ENCODE measurements around the gene G3BP1.

GRCh38 chr5:151771259-151772028, at the start of gene G3BP1:
- no peak for TF ChIP-seq EP300 (IDR thresholded peaks at IDR 0.05; ENCODE audit: borderline replicate concordance)
- TF ChIP-seq ZBTB7A (IDR thresholded peaks at IDR 0.05; ENCODE audit: low read depth), result no peak
- TF ChIP-seq, protein P1, sequence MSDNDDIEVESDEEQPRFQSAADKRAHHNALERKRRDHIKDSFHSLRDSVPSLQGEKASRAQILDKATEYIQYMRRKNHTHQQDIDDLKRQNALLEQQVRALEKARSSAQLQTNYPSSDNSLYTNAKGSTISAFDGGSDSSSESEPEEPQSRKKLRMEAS (IDR thresholded peaks at IDR 0.05), result peak; percentile 98
- peak; percentile 73 for TF ChIP-seq TAF1 (IDR thresholded peaks at IDR 0.05; ENCODE audit: low read depth)
- TF ChIP-seq, protein P2, sequence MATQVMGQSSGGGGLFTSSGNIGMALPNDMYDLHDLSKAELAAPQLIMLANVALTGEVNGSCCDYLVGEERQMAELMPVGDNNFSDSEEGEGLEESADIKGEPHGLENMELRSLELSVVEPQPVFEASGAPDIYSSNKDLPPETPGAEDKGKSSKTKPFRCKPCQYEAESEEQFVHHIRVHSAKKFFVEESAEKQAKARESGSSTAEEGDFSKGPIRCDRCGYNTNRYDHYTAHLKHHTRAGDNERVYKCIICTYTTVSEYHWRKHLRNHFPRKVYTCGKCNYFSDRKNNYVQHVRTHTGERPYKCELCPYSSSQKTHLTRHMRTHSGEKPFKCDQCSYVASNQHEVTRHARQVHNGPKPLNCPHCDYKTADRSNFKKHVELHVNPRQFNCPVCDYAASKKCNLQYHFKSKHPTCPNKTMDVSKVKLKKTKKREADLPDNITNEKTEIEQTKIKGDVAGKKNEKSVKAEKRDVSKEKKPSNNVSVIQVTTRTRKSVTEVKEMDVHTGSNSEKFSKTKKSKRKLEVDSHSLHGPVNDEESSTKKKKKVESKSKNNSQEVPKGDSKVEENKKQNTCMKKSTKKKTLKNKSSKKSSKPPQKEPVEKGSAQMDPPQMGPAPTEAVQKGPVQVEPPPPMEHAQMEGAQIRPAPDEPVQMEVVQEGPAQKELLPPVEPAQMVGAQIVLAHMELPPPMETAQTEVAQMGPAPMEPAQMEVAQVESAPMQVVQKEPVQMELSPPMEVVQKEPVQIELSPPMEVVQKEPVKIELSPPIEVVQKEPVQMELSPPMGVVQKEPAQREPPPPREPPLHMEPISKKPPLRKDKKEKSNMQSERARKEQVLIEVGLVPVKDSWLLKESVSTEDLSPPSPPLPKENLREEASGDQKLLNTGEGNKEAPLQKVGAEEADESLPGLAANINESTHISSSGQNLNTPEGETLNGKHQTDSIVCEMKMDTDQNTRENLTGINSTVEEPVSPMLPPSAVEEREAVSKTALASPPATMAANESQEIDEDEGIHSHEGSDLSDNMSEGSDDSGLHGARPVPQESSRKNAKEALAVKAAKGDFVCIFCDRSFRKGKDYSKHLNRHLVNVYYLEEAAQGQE (IDR thresholded peaks at IDR 0.05; ENCODE audit: low read depth), result no peak
- peak; percentile 64; the same call in 1 of the 2 replicates for TF ChIP-seq YY1 (IDR thresholded peaks at IDR 0.05; ENCODE audit: low read depth)
- peak; percentile 69; the same call in 1 of the 2 replicates for TF ChIP-seq CREB1 (IDR thresholded peaks at IDR 0.05; ENCODE audit: low read depth)
- TF ChIP-seq EGR1 (IDR thresholded peaks at IDR 0.05), result no peak
- peak; percentile 87 for TF ChIP-seq CEBPB (IDR thresholded peaks at IDR 0.05)
- TF ChIP-seq TCF12 (IDR thresholded peaks at IDR 0.05; ENCODE audit: low read depth), result peak; percentile 63
- TF ChIP-seq RAD21 (IDR thresholded peaks at IDR 0.05; ENCODE audit: low read depth), result peak; percentile 47; the same call in 1 of the 2 replicates

Measured in Ishikawa (cell line).